CMK (cell line): ENCODE data around the gene DOC2A.
"Not testable (repeated sequence)": the region's sequence is repeated elsewhere in the genome, so short reads cannot be mapped to it uniquely, and the experiment has no call there.

Experiments
- DNase-seq: peaks from one replicate; pipeline ENCODE4 v3.0.0-alpha.2; 2010; ENCODE audit warnings: low read depth

DOC2A gene

GRCh38 chr16:29972992-29973383 lies 37.8 kb downstream of the DOC2A start:
- DNase-seq, result no peak

DNA sequence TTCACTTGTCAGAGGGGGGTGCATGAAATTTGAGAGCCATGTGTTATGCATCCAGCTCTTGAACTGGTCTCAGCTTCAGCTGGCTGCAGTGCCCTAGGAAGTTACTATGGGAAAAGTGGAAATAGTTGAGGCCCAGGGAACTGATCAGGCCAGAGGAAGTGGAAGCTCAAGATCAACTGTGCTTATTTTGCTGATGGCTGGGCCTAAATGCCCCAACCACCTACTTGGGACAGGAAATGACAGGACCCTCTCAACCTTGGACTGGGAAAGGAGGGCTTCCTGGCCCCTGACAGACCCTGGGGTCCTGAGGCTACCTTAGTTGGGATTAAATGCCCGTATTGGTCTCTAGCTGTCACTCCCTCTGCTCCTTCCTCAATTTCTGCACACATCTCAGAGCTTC lies 38.3 kb downstream of the DOC2A start:
- DNase-seq, result no peak

- DNase-seq, result no peak
These were observed 39.5 kb downstream of the DOC2A start for GRCh38 chr16:29971304-29971703.

DNA sequence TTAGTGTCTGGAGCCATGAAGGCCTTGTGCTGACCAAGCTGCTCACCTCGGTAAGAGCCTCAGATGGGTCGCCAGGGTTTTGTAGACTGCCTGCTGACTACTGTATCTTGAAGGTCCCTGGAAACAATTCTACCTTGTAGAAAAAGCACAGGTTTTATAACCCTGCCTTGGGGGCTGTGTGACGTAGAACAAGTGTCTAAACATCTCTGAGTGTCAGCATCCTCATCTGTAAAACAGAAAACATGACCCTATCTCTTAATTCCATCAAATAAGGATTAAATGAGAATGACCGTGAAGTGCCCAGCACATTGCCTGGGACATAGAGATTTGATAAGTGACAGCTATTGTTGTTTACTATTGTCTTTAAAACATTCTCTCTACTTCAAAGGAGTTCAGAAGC lies 42.6 kb downstream of the DOC2A start:
- DNase-seq, result no peak

GRCh38 chr16:29963021-29963743 lies 47.6 kb downstream of the DOC2A start:
- DNase-seq, result no peak

DNA sequence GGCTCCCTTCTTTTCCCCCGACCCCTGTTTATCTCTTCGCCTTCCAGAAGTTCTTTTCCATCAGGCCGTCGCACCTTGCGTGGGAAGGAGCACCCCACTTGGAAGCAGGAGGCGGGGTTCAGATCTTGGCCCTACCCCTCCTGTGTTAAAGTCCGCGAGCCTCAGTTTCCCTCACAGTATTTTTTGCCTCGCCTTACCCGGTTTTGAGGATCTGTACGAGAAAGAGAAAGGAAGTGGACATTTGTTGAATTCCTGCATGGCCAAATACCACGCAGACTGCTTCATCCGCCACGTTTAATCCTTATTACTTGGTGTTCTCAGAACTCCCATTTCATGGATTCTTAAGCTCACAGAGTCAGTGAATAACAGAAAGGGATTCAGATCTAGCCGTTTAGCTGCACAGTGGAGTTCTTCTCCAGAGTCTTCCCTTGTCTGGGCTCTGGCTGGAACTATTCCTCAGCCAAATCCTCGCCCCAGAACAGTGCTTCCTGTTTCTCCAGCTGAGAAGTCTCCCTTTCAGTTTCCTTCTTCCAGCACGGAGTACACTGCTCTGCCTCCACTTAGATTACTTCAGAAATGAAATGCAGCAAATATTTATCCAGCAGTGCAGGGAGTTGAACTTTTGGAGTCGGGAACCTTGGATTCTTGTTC lies 48.4 kb downstream of the DOC2A start:
- DNase-seq, result no peak

DNA sequence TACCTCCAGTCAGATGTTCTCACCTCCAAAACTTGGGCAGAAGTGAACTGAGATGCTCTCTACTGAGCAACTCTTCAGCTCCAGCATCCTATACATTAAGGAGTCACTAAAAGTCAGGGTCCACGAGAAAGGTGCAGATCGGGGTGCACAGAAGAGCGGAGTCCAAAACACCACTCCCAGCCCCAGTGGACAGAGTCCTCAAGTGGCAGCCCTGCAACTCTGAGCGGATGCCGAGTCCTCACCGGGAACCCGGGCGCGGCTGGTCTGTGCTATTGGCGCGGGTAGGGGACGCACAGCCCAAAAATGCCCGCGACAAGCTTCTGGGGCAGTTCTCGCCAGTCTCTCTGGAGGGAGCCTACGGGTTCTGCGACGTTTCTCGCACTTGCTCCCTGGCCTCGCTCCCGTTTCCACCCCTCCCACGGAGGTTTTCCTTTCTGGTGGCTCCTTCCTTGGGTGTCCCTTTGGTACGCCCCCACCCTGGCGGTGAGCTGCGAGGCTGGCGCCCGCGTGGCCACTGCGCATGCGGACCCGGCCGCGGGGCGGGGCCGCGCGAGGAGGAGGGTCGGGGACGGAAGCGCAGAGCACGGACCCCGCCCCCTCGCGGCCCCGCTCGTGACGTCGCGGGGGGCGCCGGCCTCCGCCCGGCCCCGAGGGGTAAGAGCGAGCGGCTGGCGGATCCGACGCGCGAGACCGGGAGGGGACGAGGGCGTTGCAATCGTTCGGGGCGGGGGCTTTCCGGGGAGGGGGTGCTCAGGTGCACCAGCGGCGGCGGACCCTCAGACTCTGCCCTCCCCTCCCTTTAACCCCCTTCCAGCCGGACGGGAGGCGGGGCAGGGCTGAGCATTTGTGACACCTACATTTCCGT lies 49.1 kb downstream of the DOC2A start, which contains the start of gene TMEM219:
Gene TMEM219, plus strand, starts transcription at position 601 of the 865 bp plus-strand sequence. CDS start 1,065 bp downstream, outside the sequence.
- DNase-seq, result peak; percentile 91

- DNase-seq, result no peak
These were observed 49.7 kb downstream of the DOC2A start for GRCh38 chr16:29961127-29961478.

GRCh38 chr16:29959821-29960220 lies 51.0 kb downstream of the DOC2A start:
- not testable (repeated sequence) for DNase-seq

- no peak for DNase-seq
These were observed 51.5 kb downstream of the DOC2A start for GRCh38 chr16:29959293-29959692.

DNA sequence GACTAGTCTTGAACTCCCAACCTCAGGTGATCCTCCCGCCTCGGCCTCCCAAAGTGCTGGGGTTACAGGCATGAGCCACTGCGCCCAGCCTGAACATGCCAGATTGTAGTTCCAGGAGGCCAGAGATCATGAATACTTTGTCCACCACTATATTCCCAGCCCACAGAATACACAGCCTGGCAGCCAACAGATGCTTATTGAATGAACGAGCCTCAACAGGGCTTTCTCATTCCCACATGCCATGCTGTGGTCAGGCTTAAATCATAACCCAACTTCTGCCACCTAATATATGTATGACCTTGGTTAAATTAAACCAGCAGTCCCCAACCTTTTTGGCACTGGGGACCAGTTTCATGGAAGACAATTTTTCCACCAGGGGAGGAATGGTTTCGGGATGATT lies 52.1 kb downstream of the DOC2A start:
- DNase-seq, result no peak
